GM12872 (cell line): ENCODE data around the gene CXCL12.

Source experiments
- CTCF ChIP-seq: IDR thresholded peaks from 3 replicates; pipeline ENCODE4 v1.5.1; 2011; ENCODE audit warnings: low read depth, mild to moderate bottlenecking, low read length, moderate library complexity; ENCODE audit not compliant: insufficient read depth

Gene CXCL12

GRCh38 chr10:44415121-44415520, 30.2 kb upstream of the CXCL12 start:
- no peak for TF ChIP-seq CTCF

GRCh38 chr10:44413416-44413815, 28.5 kb upstream of the CXCL12 start:
- TF ChIP-seq CTCF, result no peak

GRCh38 chr10:44411251-44411650, 26.4 kb upstream of the CXCL12 start:
- no peak for TF ChIP-seq CTCF

- TF ChIP-seq CTCF, result no peak
These were observed 20.0 kb upstream of the CXCL12 start for GRCh38 chr10:44404741-44405437.

- TF ChIP-seq CTCF, result no peak
These were observed 17.7 kb upstream of the CXCL12 start for GRCh38 chr10:44402465-44403195.

GRCh38 chr10:44400541-44400940, 15.6 kb upstream of the CXCL12 start:
- no peak for TF ChIP-seq CTCF

- TF ChIP-seq CTCF, result no peak
These were observed 15.0 kb upstream of the CXCL12 start for GRCh38 chr10:44399659-44400451.
